Adrenal gland (tissue), 12 donors: Measurements from ENCODE around the gene FHOD3. TPM values are rescaled to one million over a fixed set of nuclear protein-coding genes. Genes with fewer than 3 reads are reported as not detected.
A peak's percentile ranks its signal among the peaks of the same experiment; 100 is the strongest.
"Not testable (repeated sequence)": the region's sequence is repeated elsewhere in the genome, so short reads cannot be mapped to it uniquely, and the experiment has no call there.

Experiments used
- DNase-seq, 7 donors: peaks; one replicate each; pipeline ENCODE4 v3.0.0-alpha.2; 2019 to 2020
- H3K27ac ChIP-seq, 5 donors: fragments of 200-600 bp; sonication (generic) in 4 of 5; 1 replicate in 3 of 5; 2 replicates in 2 of 5; pipeline versions ENCODE4 v1.5.1 to v1.8.0; 2016 to 2020; ENCODE audit warnings: mild to moderate bottlenecking in 1 of 5
- H3K27me3 ChIP-seq: fragments of 200-600 bp; 2 replicates; pipeline ENCODE4 v1.8.0; 2021
- H3K36me3 ChIP-seq, 2 donors: fragments of 200-600 bp; replicated peaks in 1 of 2; 1 replicate in 1 of 2; 2 replicates in 1 of 2; pipeline versions ENCODE4 v1.5.1 to v1.8.0; 2018 to 2022
- H3K4me1 ChIP-seq, 2 donors: fragments of 200-600 bp; replicated peaks in 1 of 2; 1 replicate in 1 of 2; 2 replicates in 1 of 2; pipeline versions ENCODE4 v1.5.1 to v1.8.0; 2018 to 2021
- H3K4me3 ChIP-seq, 4 donors: fragments of 200-600 bp; sonication (generic) in 3 of 4; one replicate each; pipeline ENCODE4 v1.5.1; 2016 to 2018
- H3K9me3 ChIP-seq, 3 donors: fragments of 200-600 bp; sonication (generic) in 1 of 3; replicated peaks in 1 of 3; 1 replicate in 2 of 3; 2 replicates in 1 of 3; pipeline versions ENCODE4 v1.5.1 to v1.8.0; 2016 to 2021
- CTCF ChIP-seq, 6 experiments: fragments of 450-650 bp in 4 of 6; fragments of 200-600 bp in 2 of 6; sonication (generic) in 1 of 6; IDR thresholded peaks; 1 replicate in 5 of 6; 2 replicates in 1 of 6; pipeline versions ENCODE4 v1.5.1 to v1.8.0; 2016 to 2021; ENCODE audit warnings: antibody characterized with exemption in 6 of 6, mild to moderate bottlenecking in 2 of 6, moderate library complexity in 1 of 6
- POLR2A ChIP-seq, 2 donors: fragments of 450-650 bp; IDR thresholded peaks; one replicate each; pipeline ENCODE4 v1.6.1; 2017; ENCODE audit warnings: antibody characterized with exemption in 2 of 2, mild to moderate bottlenecking in 2 of 2, moderate library complexity in 1 of 2
- WGBS, 4 donors: extraction: QIAGEN DNeasy Blood & Tissue Kit in 2 of 4; methylation state at CpG; one replicate each; pipeline versions ENCODE4 v1.1.5 to v1.1.7; 2013 to 2017; 5-methylcytosine and 5-hydroxymethylcytosine counted together
- intact Hi-C, 2 donors: fragments of 100-400 bp; cut with DNase I; formaldehyde crosslinking; loops; one replicate each; pipeline versions ENCODE4 v1.14.1 to v1.15.0; 2022 to 2023
- polyA plus RNA-seq, 3 donors: library from polyadenylated mRNA; stranded (reverse); fragments of 200-250 nt in 2 of 3; fragments of 350-450 nt in 1 of 3; fragmentation: Illumina TruSeq in 1 of 3; extraction: RNeasy Lipid Tissue Mini Kit (QIAGEN cat#74804) in 1 of 3; gene quantifications; one replicate each; pipeline ENCODE4 v1.2.3, GENCODE V29; 2013 to 2014
- total RNA-seq, 9 donors: library from RNA; depleted of rRNA in 4 of 9; stranded (reverse); fragments of >200 nt in 4 of 9; fragments of 120-200 nt in 1 of 9; fragmentation: NEBNext Ultra II Directional in 1 of 9; extraction: Animal tissue kit (Norgen Biotek cat#: 25700) in 1 of 9; gene quantifications; one replicate each; pipeline versions ENCODE4 v1.1.0 to v1.2.4, GENCODE V29; 2013 to 2023
- donor health status: healthy with polysubstance abuse.
- donor health status: Bipolar disorder and iron deficiency.
- donor health status: DM: yes; HTN: yes; CAD: no.
- donor health status: DM: no; HTN: no; CAD: no.
- donor health status: DM: no; HTN: no; CAD: no.
- donor health status: DM: yes; HTN: yes; CAD: no.

Gene FHOD3
- total and polyA plus RNA-seq, 12 donors: 17.5 to 87.9 (median 48.5) TPM

GRCh38 chr18:36355511-36355910, 58.0 kb downstream of the FHOD3 start:
- no peaks in the 10 kb centered on the region for H3K27me3 ChIP-seq
- TF ChIP-seq POLR2A (IDR thresholded peaks at IDR 0.05) (no peak), CTCF (IDR thresholded peaks at IDR 0.05) (no peak)
- DNase-seq: peak in 2 of 7 donors; percentile 36 to 43
- 60 to 68% (median 65%) methylated on average over 3 to 7 of the region's 7 CpGs for WGBS, 4 donors
- peak overlapping the region in 2 of 5 donors; percentile 57 to 59 for H3K27ac ChIP-seq
- intact Hi-C loops: no loop called here
- no peaks in the 10 kb centered on the region for H3K36me3 ChIP-seq
- no peak overlapping the region for H3K4me3 ChIP-seq
- peaks cover 9 to 15% of the 10 kb centered on the region in 2 donors for H3K4me1 ChIP-seq
- no peaks in the 10 kb centered on the region for H3K9me3 ChIP-seq

GRCh38 chr18:36356741-36357140, 59.2 kb downstream of the FHOD3 start:
- DNase-seq, H3K36me3 ChIP-seq, H3K4me3 ChIP-seq, H3K27me3 ChIP-seq, H3K9me3 ChIP-seq, H3K27ac ChIP-seq, intact Hi-C loops: not testable (repeated sequence)
- H3K4me1 ChIP-seq: peaks cover 9 to 15% of the 10 kb centered on the region in 2 donors
- WGBS, 4 donors: 84 to 87% (median 86%) methylated on average over 3 to 6 of the region's 6 CpGs

GRCh38 chr18:36358141-36358540, 60.6 kb downstream of the FHOD3 start:
- intact Hi-C loops: no loop called here

GRCh38 chr18:36360256-36360909, 62.9 kb downstream of the FHOD3 start:
- H3K4me3 ChIP-seq: no peak overlapping the region
- intact Hi-C loops: no loop called here
- peaks cover 2 to 9% of the 10 kb centered on the region in 2 donors for H3K4me1 ChIP-seq
- no peaks in the 10 kb centered on the region for H3K27me3 ChIP-seq
- H3K27ac ChIP-seq: peak overlapping the region in 1 of 5 donors; percentile 6
- DNase-seq: no peak
- TF ChIP-seq CTCF (IDR thresholded peaks at IDR 0.05) (no peak), POLR2A (IDR thresholded peaks at IDR 0.05) (no peak)
- no peaks in the 10 kb centered on the region for H3K9me3 ChIP-seq
- 97 to 100% (median 100%) methylated on average over 1 of the region's 1 CpG for WGBS, 4 donors
- H3K36me3 ChIP-seq: no peaks in the 10 kb centered on the region

More at GRCh38 chr18:36358141-36358540, 60.6 kb downstream of the FHOD3 start:
- no peaks in the 10 kb centered on the region for H3K27me3 ChIP-seq
- no peaks in the 10 kb centered on the region for H3K9me3 ChIP-seq
- no peaks in the 10 kb centered on the region for H3K36me3 ChIP-seq
- no peak overlapping the region for H3K27ac ChIP-seq
- no peak overlapping the region for H3K4me3 ChIP-seq
- TF ChIP-seq POLR2A (IDR thresholded peaks at IDR 0.05) (no peak), CTCF (IDR thresholded peaks at IDR 0.05) (no peak)
- DNase-seq: no peak
- peaks cover 8 to 9% of the 10 kb centered on the region in 2 donors for H3K4me1 ChIP-seq
- WGBS, 4 donors: 91 to 100% (median 98%) methylated on average over 1 of the region's 1 CpG
